ENCODE measurements around the gene MSI2. TPM values are rescaled to one million over a fixed set of nuclear protein-coding genes. Genes with fewer than 3 reads are reported as not detected.

The MSI2 gene
- total RNA-seq, 2 experiments from 2014 or later = 131 to 164 TPM

- Histone ChIP-seq H3K9me2 (ENCODE audit: insufficient read depth, low read length) (no peaks in the 10 kb centered on the region), H2AFZ (ENCODE audit: low read length) (no peak overlapping the region), H4K20me1 (ENCODE audit: insufficient read depth, low read length) (no peaks in the 10 kb centered on the region), H3K79me2 (ENCODE audit: insufficient read depth, low read depth, low read length) (peaks cover 43% of the 10 kb centered on the region; the same call in 1 of the 2 replicates), H3K4me3 (ENCODE audit: low read depth, low read length, poor library complexity, severe bottlenecking) (peak overlapping the region; percentile 62), H3K4me2 (ENCODE audit: low read length) (peak overlapping the region; percentile 97), H3K27ac (ENCODE audit: low read depth, low read length, poor library complexity, severe bottlenecking) (peak overlapping the region; percentile 100), H3K36me3 (ENCODE audit: insufficient read depth, low read length) (peaks cover 31% of the 10 kb centered on the region), H3K9me3 (ENCODE audit: low read length) (no peaks in the 10 kb centered on the region), H3K4me1 (ENCODE audit: insufficient read depth, low read length, poor library complexity, severe bottlenecking) (peaks cover 79% of the 10 kb centered on the region)
- TF ChIP-seq EZH2phosphoT487 (IDR thresholded peaks at IDR 0.05; ENCODE audit: borderline replicate concordance, low read depth, low read length) (no peak), CTCF (conservative IDR thresholded peaks at IDR 0.05; ENCODE audit: low read length) (no peak)
- intact Hi-C loops (cut with micrococcal nuclease; ENCODE audit: unreplicated experiment) = loop anchor here (5.0 kb wide), 2 partner anchors 47 to 113 kb away; no protein-coding TSS in a partner anchor
- BruUV-seq (replicated peaks) = no TSS peak
- CTCF ChIA-PET (ENCODE audit: unreplicated experiment) = interaction anchor here (0.5 to 0.6 kb wide), 2 partner anchors 11 to 85 kb away, joined by 3 to 7 read pairs; no protein-coding TSS in a partner anchor
- peak; percentile 47 for DNase-seq (ENCODE audit: low spot score)
- POLR2A ChIA-PET = interaction anchor here (0.6 to 5.6 kb wide), 6 partner anchors 8 to 194 kb away, joined by 3 to 43 read pairs (median 6); no protein-coding TSS in a partner anchor
Measured at GRCh38 chr17:57355090-57355859, 99.0 kb downstream of the MSI2 start.

- Histone ChIP-seq H3K36me3 (ENCODE audit: insufficient read depth, low read length) (peaks cover 21% of the 10 kb centered on the region), H3K79me2 (ENCODE audit: insufficient read depth, low read depth, low read length) (peaks cover 53% of the 10 kb centered on the region; the same call in 1 of the 2 replicates), H4K20me1 (ENCODE audit: insufficient read depth, low read length) (no peaks in the 10 kb centered on the region), H2AFZ (ENCODE audit: low read length) (peak overlapping the region; percentile 8; the same call in 1 of the 2 replicates), H3K4me2 (ENCODE audit: low read length) (peak overlapping the region; percentile 97), H3K9me3 (ENCODE audit: low read length) (no peaks in the 10 kb centered on the region), H3K4me1 (ENCODE audit: insufficient read depth, low read length, poor library complexity, severe bottlenecking) (peaks cover 87% of the 10 kb centered on the region), H3K9me2 (ENCODE audit: insufficient read depth, low read length) (no peaks in the 10 kb centered on the region), H3K27ac (ENCODE audit: low read depth, low read length, poor library complexity, severe bottlenecking) (peak overlapping the region; percentile 100), H3K4me3 (ENCODE audit: low read depth, low read length, poor library complexity, severe bottlenecking) (peak overlapping the region; percentile 62)
- TF ChIP-seq EZH2phosphoT487 (IDR thresholded peaks at IDR 0.05; ENCODE audit: borderline replicate concordance, low read depth, low read length) (no peak), CTCF (conservative IDR thresholded peaks at IDR 0.05; ENCODE audit: low read length) (no peak)
- intact Hi-C loops (cut with micrococcal nuclease; ENCODE audit: unreplicated experiment) = loop anchor here (1.0 to 5.0 kb wide), 5 partner anchors 46 to 267 kb away; no protein-coding TSS in a partner anchor
- BruUV-seq (replicated peaks) = TSS peak; percentile 89
- ChIA-PET POLR2A (interaction anchor here (0.5 to 5.6 kb wide), 13 partner anchors 7 to 267 kb away, joined by 3 to 43 read pairs (median 7); no protein-coding TSS in a partner anchor), CTCF (ENCODE audit: unreplicated experiment) (interaction anchor here (1.2 to 1.3 kb wide), 3 partner anchors 97 to 196 kb away, joined by 3 to 5 read pairs (median 5); no protein-coding TSS in a partner anchor)
- DNase-seq (ENCODE audit: low spot score) = peak; percentile 86
Measured at GRCh38 chr17:57356153-57356718, 99.9 kb downstream of the MSI2 start.
